GOT3 (cell line): ENCODE measurements around the gene CD37.

Source experiments
- DNase-seq: peaks from one replicate; lab custom pipeline; 2025; ENCODE audit warnings: mixed read lengths; lab: John Stamatoyannopoulos, UW

CD37 gene

GRCh38 chr19:49380391-49380790 is 45.2 kb downstream of the CD37 start:
- no peak for DNase-seq

GRCh38 chr19:49382639-49383038 is 47.4 kb downstream of the CD37 start:
- no peak for DNase-seq

- no peak for DNase-seq
These were observed 48.4 kb downstream of the CD37 start for GRCh38 chr19:49383599-49383998.

GRCh38 chr19:49387936-49388372 is 52.7 kb downstream of the CD37 start, which contains the start of gene KASH5:
Gene KASH5 (plus strand): TSS chr19:49388249. CDS start chr19:49390884, 2,635 bp downstream.
- peak; percentile 42 for DNase-seq

GRCh38 chr19:49389406-49389805 is 54.2 kb downstream of the CD37 start:
- DNase-seq = no peak
